Ovary (tissue), 3 donors: ENCODE results near the gene ANKRD60.

Source experiments
- EP300 ChIP-seq: sonication (generic); formaldehyde crosslinking; IDR thresholded peaks from one replicate; pipeline ENCODE4 v1.6.1; 2017; ENCODE audit warnings: antibody characterized with exemption
- POLR2A ChIP-seq: fragments of 450-650 bp; IDR thresholded peaks from one replicate; pipeline ENCODE4 v1.6.1; 2017; ENCODE audit warnings: antibody characterized with exemption, mild to moderate bottlenecking, moderate library complexity
- TF ChIP-seq, protein P1 (sequence below), 3 donors: fragments of 450-650 bp in 2 of 3; fragments of 200-600 bp in 1 of 3; IDR thresholded peaks; one replicate each; pipeline versions ENCODE4 v1.5.1 to v1.8.0; 2016 to 2022; ENCODE audit warnings: antibody characterized with exemption in 3 of 3, mild to moderate bottlenecking in 1 of 3
- donor health status: DM: no; HTN: no; CAD: no.

GRCh38 chr20:58261660-58262059 is 33.2 kb upstream of the ANKRD60 start:
- TF ChIP-seq, protein P1, sequence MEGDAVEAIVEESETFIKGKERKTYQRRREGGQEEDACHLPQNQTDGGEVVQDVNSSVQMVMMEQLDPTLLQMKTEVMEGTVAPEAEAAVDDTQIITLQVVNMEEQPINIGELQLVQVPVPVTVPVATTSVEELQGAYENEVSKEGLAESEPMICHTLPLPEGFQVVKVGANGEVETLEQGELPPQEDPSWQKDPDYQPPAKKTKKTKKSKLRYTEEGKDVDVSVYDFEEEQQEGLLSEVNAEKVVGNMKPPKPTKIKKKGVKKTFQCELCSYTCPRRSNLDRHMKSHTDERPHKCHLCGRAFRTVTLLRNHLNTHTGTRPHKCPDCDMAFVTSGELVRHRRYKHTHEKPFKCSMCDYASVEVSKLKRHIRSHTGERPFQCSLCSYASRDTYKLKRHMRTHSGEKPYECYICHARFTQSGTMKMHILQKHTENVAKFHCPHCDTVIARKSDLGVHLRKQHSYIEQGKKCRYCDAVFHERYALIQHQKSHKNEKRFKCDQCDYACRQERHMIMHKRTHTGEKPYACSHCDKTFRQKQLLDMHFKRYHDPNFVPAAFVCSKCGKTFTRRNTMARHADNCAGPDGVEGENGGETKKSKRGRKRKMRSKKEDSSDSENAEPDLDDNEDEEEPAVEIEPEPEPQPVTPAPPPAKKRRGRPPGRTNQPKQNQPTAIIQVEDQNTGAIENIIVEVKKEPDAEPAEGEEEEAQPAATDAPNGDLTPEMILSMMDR (IDR thresholded peaks at IDR 0.05) = no peak
- TF ChIP-seq POLR2A (no peak), EP300 (no peak)
